ENCODE measurements around the gene SLC7A9. TPM values are rescaled to one million over a fixed set of nuclear protein-coding genes. Genes with fewer than 3 reads are reported as not detected.

The SLC7A9 gene
- 0.32 TPM for total RNA-seq

- no peak for DNase-seq (ENCODE audit: low spot score)
Observed at GRCh38 chr19:32869369-32869965, at the start of gene SLC7A9. SLC7A9 (minus strand) TSS chr19:32869767; CDS start chr19:32868534, 1,233 bp downstream.

GRCh38 chr19:32919365-32919764, 49.8 kb upstream of the SLC7A9 start:
- DNase-seq (ENCODE audit: low spot score), result no peak

- no peak for DNase-seq (ENCODE audit: low spot score)
Observed at GRCh38 chr19:32917616-32917996, 48.0 kb upstream of the SLC7A9 start.

- no peak for DNase-seq (ENCODE audit: low spot score)
Observed at GRCh38 chr19:32916969-32917615, 47.5 kb upstream of the SLC7A9 start.

GRCh38 chr19:32914879-32915660, 45.5 kb upstream of the SLC7A9 start:
- no peak for DNase-seq (ENCODE audit: low spot score)

- DNase-seq (ENCODE audit: low spot score), result no peak
Observed at GRCh38 chr19:32911467-32911866, 41.9 kb upstream of the SLC7A9 start.

GRCh38 chr19:32910874-32911273, 41.3 kb upstream of the SLC7A9 start:
- DNase-seq (ENCODE audit: low spot score), result no peak

- no peak for DNase-seq (ENCODE audit: low spot score)
Observed at GRCh38 chr19:32910094-32910493, 40.5 kb upstream of the SLC7A9 start.

GRCh38 chr19:32909257-32909656, 39.7 kb upstream of the SLC7A9 start:
- no peak for DNase-seq (ENCODE audit: low spot score)

GRCh38 chr19:32908641-32909190, 39.1 kb upstream of the SLC7A9 start:
- DNase-seq (ENCODE audit: low spot score), result no peak

- DNase-seq (ENCODE audit: low spot score), result no peak
Observed at GRCh38 chr19:32902448-32902847, 32.9 kb upstream of the SLC7A9 start.

GRCh38 chr19:32901504-32902161, 32.1 kb upstream of the SLC7A9 start:
- DNase-seq (ENCODE audit: low spot score), result no peak

- DNase-seq (ENCODE audit: low spot score), result no peak
Observed at GRCh38 chr19:32896516-32897214, 27.1 kb upstream of the SLC7A9 start.

GRCh38 chr19:32895384-32895783, 25.8 kb upstream of the SLC7A9 start:
- DNase-seq (ENCODE audit: low spot score), result no peak

- no peak for DNase-seq (ENCODE audit: low spot score)
Observed at GRCh38 chr19:32891609-32892008, 22.0 kb upstream of the SLC7A9 start.

- DNase-seq (ENCODE audit: low spot score), result no peak
Observed at GRCh38 chr19:32890841-32891240, 21.3 kb upstream of the SLC7A9 start.

- no peak for DNase-seq (ENCODE audit: low spot score)
Observed at GRCh38 chr19:32890326-32890725, 20.8 kb upstream of the SLC7A9 start.

- no peak for DNase-seq (ENCODE audit: low spot score)
Observed at GRCh38 chr19:32889137-32889934, 19.8 kb upstream of the SLC7A9 start.

- DNase-seq (ENCODE audit: low spot score), result no peak
Observed at GRCh38 chr19:32887572-32888215, 18.1 kb upstream of the SLC7A9 start.

GRCh38 chr19:32886241-32886640, 16.7 kb upstream of the SLC7A9 start:
- DNase-seq (ENCODE audit: low spot score), result no peak
